Measurements from ENCODE around the gene SMYD3. TPM values are rescaled to one million over a fixed set of nuclear protein-coding genes. Genes with fewer than 3 reads are reported as not detected.

Gene SMYD3
- total and polyA plus RNA-seq, 2 of the 13 experiments (the other 11 are each of a cell fraction or from before 2014, with no cell fraction given), result 27.7 to 35.8 TPM

DNA sequence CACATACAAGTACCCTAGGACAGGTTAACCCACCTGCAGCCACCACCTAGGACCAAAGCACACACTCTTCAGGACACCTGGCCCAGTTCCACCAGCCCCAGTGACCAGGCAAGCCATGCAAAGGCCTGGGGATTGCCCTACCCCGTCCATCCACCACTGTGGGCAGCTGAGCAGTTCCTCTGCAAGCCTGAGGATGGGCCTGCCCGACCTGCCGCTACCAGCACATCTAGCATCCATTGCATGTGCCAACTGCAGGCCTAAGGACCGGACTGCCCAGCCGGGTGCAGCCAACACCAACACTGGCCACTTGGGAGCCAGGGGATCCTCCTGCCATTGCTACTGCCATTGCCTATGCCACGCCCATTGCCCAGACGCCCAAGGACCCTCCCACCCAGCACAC is 558.3 kb downstream of the SMYD3 start:
- no peaks in the 10 kb centered on the region for H3K36me3 ChIP-seq (replicated peaks in 1 of 2; ENCODE audit: control insufficient read depth in 1 of 2, insufficient read depth in 2 of 2, low read length in 2 of 2)
- H3K79me2 ChIP-seq (ENCODE audit: insufficient read depth, low read length), result no peaks in the 10 kb centered on the region
- H3K27me3 ChIP-seq (ENCODE audit: control insufficient read depth in 1 of 2, insufficient read depth in 2 of 2, low read length in 2 of 2), result no peaks in the 10 kb centered on the region
- POLR2A ChIA-PET, result no interaction called here
- no peaks in the 10 kb centered on the region for H3K9me3 ChIP-seq (ENCODE audit: low read length)
- no peak for DNase-seq (ENCODE audit: low spot score)
- BruUV-seq (replicated peaks), result no TSS peak
- H3K4me2 ChIP-seq (ENCODE audit: low read depth, low read length), result no peak overlapping the region
- no peak overlapping the region for H3K4me3 ChIP-seq (replicated peaks in 1 of 3; ENCODE audit: insufficient read depth in 1 of 3, low read depth in 2 of 3, low read length in 3 of 3)
- H3K9ac ChIP-seq (ENCODE audit: insufficient read depth, low read depth, low read length), result no peak overlapping the region
- ATAC-seq, result no peak
- TF ChIP-seq E2F5 (CRISPR knock-in tag; conservative IDR thresholded peaks at IDR 0.05), result no peak
- TF ChIP-seq TCF7 (IDR thresholded peaks at IDR 0.05; ENCODE audit: low read depth), result no peak
- intact Hi-C loops (cut with micrococcal nuclease; ENCODE audit: unreplicated experiment), result no loop called here
- H4K20me1 ChIP-seq (ENCODE audit: insufficient read depth, low read length), result no peaks in the 10 kb centered on the region
- H2AFZ ChIP-seq (ENCODE audit: low read length), result no peak overlapping the region
- WGBS (ENCODE audit: low lambda C conversion rate), result 100% methylated on average over 1 of the region's 7 CpGs
- no peaks in the 10 kb centered on the region for H3K4me1 ChIP-seq (ENCODE audit: insufficient read depth, low read length)
- in situ Hi-C loops (cut with HindIII; ENCODE audit: extremely low pct_ligation_motif_present, low pct_unique_long_range_greater_than_20kb), result no loop called here
- H3K27ac ChIP-seq (ENCODE audit: extremely low read length, insufficient read depth, low read length), result no peak overlapping the region
- CTCF ChIA-PET (ENCODE audit: low intra/inter-chr PET ratio, low total read pairs), result no interaction called here
- FAIRE-seq, result no peak

- DNase-seq (ENCODE audit: low spot score) (no peak), FAIRE-seq (no peak), ATAC-seq (no peak)
- ChIA-PET POLR2A (no interaction called here), CTCF (ENCODE audit: low intra/inter-chr PET ratio, low total read pairs) (no interaction called here)
- Histone ChIP-seq H3K4me1 (ENCODE audit: insufficient read depth, low read length) (no peaks in the 10 kb centered on the region), H3K79me2 (ENCODE audit: insufficient read depth, low read length) (no peaks in the 10 kb centered on the region), H4K20me1 (ENCODE audit: insufficient read depth, low read length) (no peaks in the 10 kb centered on the region), H3K27ac (ENCODE audit: extremely low read length, insufficient read depth, low read length) (no peak overlapping the region), H3K4me3 (replicated peaks in 1 of 3; ENCODE audit: insufficient read depth in 1 of 3, low read depth in 2 of 3, low read length in 3 of 3) (no peak overlapping the region), H3K27me3 (ENCODE audit: control insufficient read depth in 1 of 2, insufficient read depth in 2 of 2, low read length in 2 of 2) (no peaks in the 10 kb centered on the region), H3K9me3 (ENCODE audit: low read length) (no peaks in the 10 kb centered on the region), H2AFZ (ENCODE audit: low read length) (no peak overlapping the region), H3K4me2 (ENCODE audit: low read depth, low read length) (no peak overlapping the region), H3K36me3 (replicated peaks in 1 of 2; ENCODE audit: control insufficient read depth in 1 of 2, insufficient read depth in 2 of 2, low read length in 2 of 2) (no peaks in the 10 kb centered on the region), H3K9ac (ENCODE audit: insufficient read depth, low read depth, low read length) (no peak overlapping the region)
- BruUV-seq (replicated peaks), result no TSS peak
- 95% methylated on average over 10 of the region's 10 CpGs for WGBS (ENCODE audit: low lambda C conversion rate)
- in situ Hi-C loops (cut with HindIII; ENCODE audit: extremely low pct_ligation_motif_present, low pct_unique_long_range_greater_than_20kb), result no loop called here
- intact Hi-C loops (cut with micrococcal nuclease; ENCODE audit: unreplicated experiment), result no loop called here
- TF ChIP-seq ZMYM4 (CRISPR knock-in tag; IDR thresholded peaks at IDR 0.05) (no peak), KLF11 (CRISPR knock-in tag; IDR thresholded peaks at IDR 0.05) (no peak), ZNF674 (CRISPR knock-in tag; IDR thresholded peaks at IDR 0.05; ENCODE audit: low read depth) (no peak), BRD4 (CRISPR knock-in tag; IDR thresholded peaks at IDR 0.05) (no peak), MAFF (IDR thresholded peaks at IDR 0.05; ENCODE audit: low read depth, low read length) (no peak), KMT2A (CRISPR knock-in tag; IDR thresholded peaks at IDR 0.05) (no peak), TGIF2 (CRISPR knock-in tag; IDR thresholded peaks at IDR 0.05) (no peak), NCOA1 (CRISPR knock-in tag; IDR thresholded peaks at IDR 0.05) (no peak), ZNF850 (CRISPR knock-in tag; conservative IDR thresholded peaks at IDR 0.05) (no peak), ARNT2 (CRISPR knock-in tag; IDR thresholded peaks at IDR 0.05; ENCODE audit: low read depth) (no peak), DBP (CRISPR knock-in tag; IDR thresholded peaks at IDR 0.05; ENCODE audit: not compliant biosample characterization) (no peak), U2AF2 (IDR thresholded peaks at IDR 0.05; ENCODE audit: low read depth, low read length) (no peak), CREB3 (CRISPR knock-in tag; IDR thresholded peaks at IDR 0.05) (no peak), ZNF678 (CRISPR knock-in tag; IDR thresholded peaks at IDR 0.05) (no peak)
- TF ChIP-seq, protein P1, sequence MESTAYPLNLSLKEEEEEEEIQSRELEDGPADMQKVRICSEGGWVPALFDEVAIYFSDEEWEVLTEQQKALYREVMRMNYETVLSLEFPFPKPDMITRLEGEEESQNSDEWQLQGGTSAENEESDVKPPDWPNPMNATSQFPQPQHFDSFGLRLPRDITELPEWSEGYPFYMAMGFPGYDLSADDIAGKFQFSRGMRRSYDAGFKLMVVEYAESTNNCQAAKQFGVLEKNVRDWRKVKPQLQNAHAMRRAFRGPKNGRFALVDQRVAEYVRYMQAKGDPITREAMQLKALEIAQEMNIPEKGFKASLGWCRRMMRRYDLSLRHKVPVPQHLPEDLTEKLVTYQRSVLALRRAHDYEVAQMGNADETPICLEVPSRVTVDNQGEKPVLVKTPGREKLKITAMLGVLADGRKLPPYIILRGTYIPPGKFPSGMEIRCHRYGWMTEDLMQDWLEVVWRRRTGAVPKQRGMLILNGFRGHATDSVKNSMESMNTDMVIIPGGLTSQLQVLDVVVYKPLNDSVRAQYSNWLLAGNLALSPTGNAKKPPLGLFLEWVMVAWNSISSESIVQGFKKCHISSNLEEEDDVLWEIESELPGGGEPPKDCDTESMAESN (CRISPR knock-in tag; conservative IDR thresholded peaks at IDR 0.05), result no peak
Observed at GRCh38 chr1:245946905-245947304, 560.2 kb downstream of the SMYD3 start.
